ENCODE measurements around the gene SLC6A4.

Gene SLC6A4

GRCh38 chr17:30239089-30239462 is 3.6 kb upstream of the SLC6A4 start:
- no peak overlapping the region for H3K27ac ChIP-seq
- no peak for TF ChIP-seq CTCF (conservative IDR thresholded peaks at IDR 0.05)
- no peak for TF ChIP-seq ZFX (IDR thresholded peaks at IDR 0.05)

- no peak overlapping the region for H3K27ac ChIP-seq
- TF ChIP-seq CTCF (conservative IDR thresholded peaks at IDR 0.05) (no peak), ZFX (IDR thresholded peaks at IDR 0.05) (no peak)
Measured at GRCh38 chr17:30238387-30239088, 3.0 kb upstream of the SLC6A4 start.

GRCh38 chr17:30238003-30238344 is 2.5 kb upstream of the SLC6A4 start:
- no peak for TF ChIP-seq ZFX (IDR thresholded peaks at IDR 0.05)
- TF ChIP-seq CTCF (conservative IDR thresholded peaks at IDR 0.05), result no peak
- H3K27ac ChIP-seq, result no peak overlapping the region

GRCh38 chr17:30237296-30238002 is 2.0 kb upstream of the SLC6A4 start:
- no peak overlapping the region for H3K27ac ChIP-seq
- no peak for TF ChIP-seq ZFX (IDR thresholded peaks at IDR 0.05)
- TF ChIP-seq CTCF (conservative IDR thresholded peaks at IDR 0.05), result no peak

- H3K27ac ChIP-seq, result no peak overlapping the region
- no peak; the same call in 1 of the 2 replicates for TF ChIP-seq CTCF (conservative IDR thresholded peaks at IDR 0.05)
- no peak for TF ChIP-seq ZFX (IDR thresholded peaks at IDR 0.05)
Measured at GRCh38 chr17:30236766-30237165, 1.3 kb upstream of the SLC6A4 start.

GRCh38 chr17:30236297-30236624 is 764 bp upstream of the SLC6A4 start:
- TF ChIP-seq ZFX (IDR thresholded peaks at IDR 0.05) (no peak), CTCF (conservative IDR thresholded peaks at IDR 0.05) (no peak)
- H3K27ac ChIP-seq, result no peak overlapping the region

- no peak overlapping the region for H3K27ac ChIP-seq
- TF ChIP-seq ZFX (IDR thresholded peaks at IDR 0.05) (no peak), CTCF (conservative IDR thresholded peaks at IDR 0.05) (no peak)
Measured at GRCh38 chr17:30234964-30235363, 533 bp downstream of the SLC6A4 start.

Data from C4-2B (cell line).